H9 (cell line): Measurements from ENCODE around the gene RAET1L. TPM values are rescaled to one million over a fixed set of nuclear protein-coding genes. Genes with fewer than 3 reads are reported as not detected.

Experiments used
- DNase-seq: peaks from one replicate; pipeline ENCODE4 v3.0.0-alpha.2; 2017
- H2AFZ ChIP-seq: one replicate; pipeline ENCODE4 v1.6.1; 2013; ENCODE audit warnings: mild to moderate bottlenecking, low read length, control low read depth, moderate library complexity
- H2AK5ac ChIP-seq: 2 replicates; pipeline ENCODE4 v1.6.1; 2013; ENCODE audit warnings: low read length, control low read depth, mixed read lengths; ENCODE audit not compliant: insufficient read length
- H2BK120ac ChIP-seq: one replicate; pipeline ENCODE4 v1.6.1; 2013; ENCODE audit warnings: low read depth, mild to moderate bottlenecking, low read length, control low read depth, inconsistent platforms; ENCODE audit not compliant: poor library complexity, severe bottlenecking
- H2BK12ac ChIP-seq: 2 replicates; pipeline ENCODE4 v1.6.1; 2013; ENCODE audit warnings: low read length, control low read depth, mixed read lengths, low read depth; ENCODE audit not compliant: insufficient read length
- H2BK15ac ChIP-seq: 2 replicates; pipeline ENCODE4 v1.6.1; 2013; ENCODE audit warnings: low read depth, low read length, control low read depth
- H2BK20ac ChIP-seq: one replicate; pipeline ENCODE4 v1.6.1; 2013; ENCODE audit warnings: low read depth, mild to moderate bottlenecking, low read length, control low read depth, inconsistent platforms; ENCODE audit not compliant: poor library complexity, severe bottlenecking
- H2BK5ac ChIP-seq: 2 replicates; pipeline ENCODE4 v1.6.1; 2013; ENCODE audit warnings: low read length, control low read depth, mixed read lengths; ENCODE audit not compliant: insufficient read length
- H3K14ac ChIP-seq: 2 replicates; pipeline ENCODE4 v1.6.1; 2013; ENCODE audit warnings: low read length, control low read depth; ENCODE audit not compliant: insufficient read depth
- H3K18ac ChIP-seq: 2 replicates; pipeline ENCODE4 v1.6.1; 2013; ENCODE audit warnings: low read depth, mild to moderate bottlenecking, mixed read lengths, low read length, control low read depth; ENCODE audit not compliant: insufficient read length
- H3K23ac ChIP-seq: 2 replicates; pipeline ENCODE4 v1.6.1; 2013; ENCODE audit warnings: low read length, control low read depth, mixed read lengths, low read depth; ENCODE audit not compliant: insufficient read length
- H3K23me2 ChIP-seq: 2 replicates; pipeline ENCODE4 v1.6.1; 2013; ENCODE audit warnings: low read depth, mild to moderate bottlenecking, mixed read lengths, low read length, control low read depth; ENCODE audit not compliant: insufficient read length, poor library complexity, severe bottlenecking
- H3K27ac ChIP-seq: 2 replicates; pipeline ENCODE4 v1.5.1; 2013; ENCODE audit warnings: low read length, control low read depth, mixed read lengths, low read depth; ENCODE audit not compliant: insufficient read length
- H3K27me3 ChIP-seq: 2 replicates; pipeline ENCODE4 v1.6.1; 2013; ENCODE audit warnings: low read length, control low read depth, inconsistent platforms; ENCODE audit not compliant: insufficient read depth
- H3K4ac ChIP-seq: 2 replicates; pipeline ENCODE4 v1.6.1; 2013; ENCODE audit warnings: low read depth, mild to moderate bottlenecking, control low read depth, inconsistent platforms, low read length, moderate library complexity
- H3K4me1 ChIP-seq: 2 replicates; pipeline ENCODE4 v1.6.1; 2013; ENCODE audit warnings: low read length, control low read depth, inconsistent platforms; ENCODE audit not compliant: insufficient read depth
- H3K4me2 ChIP-seq: 2 replicates; pipeline ENCODE4 v1.6.1; 2013; ENCODE audit warnings: low read length, control low read depth, mixed read lengths; ENCODE audit not compliant: insufficient read length, insufficient read depth
- H3K56ac ChIP-seq: 2 replicates; pipeline ENCODE4 v1.6.1; 2013; ENCODE audit warnings: low read depth, mild to moderate bottlenecking, mixed read lengths, low read length, control low read depth; ENCODE audit not compliant: insufficient read length
- H3K79me1 ChIP-seq: 2 replicates; pipeline ENCODE4 v1.6.1; 2013; ENCODE audit warnings: low read depth, mild to moderate bottlenecking, moderate library complexity, low read length, control low read depth, inconsistent platforms; ENCODE audit not compliant: insufficient read depth, poor library complexity, severe bottlenecking
- H3K79me2 ChIP-seq: 2 replicates; pipeline ENCODE4 v1.6.1; 2013; ENCODE audit warnings: low read length, control low read depth, inconsistent platforms; ENCODE audit not compliant: insufficient read depth
- H3K9ac ChIP-seq: 2 replicates; pipeline ENCODE4 v1.6.1; 2013; ENCODE audit warnings: low read length, control low read depth, mixed read lengths; ENCODE audit not compliant: insufficient read length; ENCODE audit errors: extremely low read depth
- H3K9me3 ChIP-seq: one replicate; pipeline ENCODE4 v1.6.1; 2013; ENCODE audit warnings: low read depth, low read length, inconsistent platforms; ENCODE audit not compliant: control insufficient read depth
- H3T11ph ChIP-seq: one replicate; pipeline ENCODE4 v1.6.1; 2013; ENCODE audit warnings: mild to moderate bottlenecking, low read length, control low read depth, inconsistent platforms
- H4K20me1 ChIP-seq: one replicate; pipeline ENCODE4 v1.6.1; 2013; ENCODE audit not compliant: control insufficient read depth, insufficient read length, insufficient read depth
- H4K5ac ChIP-seq: 2 replicates; pipeline ENCODE4 v1.6.1; 2013; ENCODE audit warnings: low read depth, mild to moderate bottlenecking, mixed read lengths, low read length, control low read depth; ENCODE audit not compliant: insufficient read length
- H4K8ac ChIP-seq: replicated peaks from 2 replicates; pipeline ENCODE4 v1.6.1; 2013; ENCODE audit warnings: low read length, control low read depth, mixed read lengths, low read depth; ENCODE audit not compliant: insufficient read length
- H4K91ac ChIP-seq: 2 replicates; pipeline ENCODE4 v1.6.1; 2013; ENCODE audit warnings: low read depth, mild to moderate bottlenecking, moderate library complexity, mixed read lengths, low read length, control low read depth; ENCODE audit not compliant: insufficient read length
- H3K27ac Mint-ChIP-seq, 3 experiments: 2 replicates in 2 of 3; 3 replicates in 1 of 3; pipeline ENCODE4 v1.8.0; 2020 to 2021; ENCODE audit warnings: mixed read lengths in 3 of 3, mild to moderate bottlenecking in 1 of 3, moderate library complexity in 1 of 3
- H3K27me3 Mint-ChIP-seq: 2 replicates; pipeline ENCODE4 v1.8.0; 2021; ENCODE audit warnings: low read depth, mild to moderate bottlenecking, moderate library complexity, mixed read lengths
- H3K36me3 Mint-ChIP-seq, 3 experiments: 2 replicates in 2 of 3; 3 replicates in 1 of 3; pipeline ENCODE4 v1.8.0; 2020 to 2021; ENCODE audit warnings: low read depth in 3 of 3, mixed read lengths in 3 of 3; ENCODE audit not compliant: insufficient read depth in 1 of 3
- H3K4me1 Mint-ChIP-seq, 2 experiments: 2 replicates each; pipeline ENCODE4 v1.8.0; 2020; ENCODE audit warnings: mixed read lengths in 2 of 2
- H3K4me3 Mint-ChIP-seq, 2 experiments: 2 replicates in 1 of 2; 3 replicates in 1 of 2; pipeline ENCODE4 v1.8.0; 2020 to 2021; ENCODE audit warnings: mild to moderate bottlenecking in 2 of 2, mixed read lengths in 2 of 2, moderate library complexity in 1 of 2
- H3K9me3 Mint-ChIP-seq, 2 experiments: 2 replicates in 1 of 2; 3 replicates in 1 of 2; pipeline ENCODE4 v1.8.0; 2020; ENCODE audit warnings: mild to moderate bottlenecking in 2 of 2, mixed read lengths in 2 of 2, moderate library complexity in 1 of 2
- CTCF ChIP-seq: fragments of 200-600 bp; sonication (generic); conservative IDR thresholded peaks from 3 replicates; pipeline ENCODE4 v1.8.0; 2021; ENCODE audit warnings: antibody characterized with exemption, mild to moderate bottlenecking
- WGBS: extraction: QIAGEN DNeasy Blood & Tissue Kit; methylation state at CpG from one replicate; pipeline ENCODE4 v1.1.7; 2013; ENCODE audit warnings: missing lambda C conversion rate, low lambda C conversion rate, mixed read lengths; ENCODE audit not compliant: insufficient read length; ENCODE audit errors: extremely low coverage; 5-methylcytosine and 5-hydroxymethylcytosine counted together
- total RNA-seq: library from RNA; stranded (reverse); gene quantifications from 2 replicates; pipeline ENCODE4 v1.2.1, GENCODE V29; 2021

RAET1L gene
- total RNA-seq, 1 experiment from 2014 or later = not detected

DNA sequence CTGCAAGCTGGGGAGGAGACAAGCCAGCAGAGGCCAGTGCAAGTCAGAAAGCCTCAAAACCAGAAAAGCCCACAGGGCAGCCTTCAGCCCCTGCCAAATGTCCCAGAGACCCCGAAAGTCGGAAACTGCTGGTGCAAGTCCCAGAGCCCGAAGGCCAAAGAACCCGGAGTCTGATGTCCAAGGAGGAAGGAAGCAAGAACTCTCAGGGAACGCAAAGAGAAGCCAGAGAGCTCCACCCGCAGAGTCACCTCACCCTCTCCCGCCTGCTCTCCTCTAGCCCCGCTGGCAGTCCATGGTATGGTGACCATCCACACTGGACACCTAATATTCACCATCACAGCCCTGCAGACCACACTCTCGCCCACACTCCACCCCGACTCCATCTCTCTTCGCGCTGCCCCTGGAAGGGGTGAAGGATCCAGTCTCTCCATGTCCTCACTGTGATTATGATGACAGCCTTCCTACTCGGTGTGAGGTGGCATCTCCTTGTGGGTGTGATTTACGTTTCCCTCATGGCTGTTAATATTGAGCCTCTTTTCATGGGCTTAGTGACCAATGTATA, 33.0 kb upstream of the RAET1L start:
- no peak overlapping the region for H2AFZ ChIP-seq
- no peaks in the 10 kb centered on the region; the same call in 1 of the 2 replicates for H3K27me3 ChIP-seq
- H3K4ac ChIP-seq = no peak overlapping the region
- no peak overlapping the region for H3K9ac ChIP-seq
- peak overlapping the region in 1 of 2 experiments; percentile 5; a peak in 1 of 5 replicates for H3K4me3 Mint-ChIP-seq
- H3K36me3 Mint-ChIP-seq = peaks cover 0 to 9% (median 0%) of the 10 kb centered on the region in 3 experiments; a peak in 4 of 7 replicates
- H2AK5ac ChIP-seq = no peak overlapping the region
- H4K8ac ChIP-seq = no peak overlapping the region
- no peak overlapping the region for H2BK12ac ChIP-seq
- no peak overlapping the region; the same call in 1 of the 2 replicates for H3K14ac ChIP-seq
- no peak overlapping the region for H3K4me2 ChIP-seq
- H4K91ac ChIP-seq = no peak overlapping the region
- H3K18ac ChIP-seq = no peak overlapping the region
- no peak overlapping the region for H4K5ac ChIP-seq
- H2BK15ac ChIP-seq = no peak overlapping the region
- no CpG with 5 or more reads among the region's 14 CpGs for WGBS
- H3K4me1 Mint-ChIP-seq = no peaks in the 10 kb centered on the region
- H2BK20ac ChIP-seq = no peak overlapping the region
- H3T11ph ChIP-seq = no peak overlapping the region
- no peaks in the 10 kb centered on the region for H3K23me2 ChIP-seq
- no peak overlapping the region for H2BK5ac ChIP-seq
- H2BK120ac ChIP-seq = no peak overlapping the region
- no peaks in the 10 kb centered on the region for H3K79me2 ChIP-seq
- no peaks in the 10 kb centered on the region for H4K20me1 ChIP-seq
- H3K27me3 Mint-ChIP-seq = peaks cover 36% of the 10 kb centered on the region
- H3K9me3 Mint-ChIP-seq = peaks cover 17 to 21% of the 10 kb centered on the region in 2 experiments
- H3K27ac ChIP-seq = no peak overlapping the region
- no peaks in the 10 kb centered on the region for H3K9me3 ChIP-seq
- H3K79me1 ChIP-seq = no peaks in the 10 kb centered on the region
- H3K56ac ChIP-seq = no peak overlapping the region
- no peak for TF ChIP-seq CTCF
- H3K4me1 ChIP-seq = no peaks in the 10 kb centered on the region
- DNase-seq = no peak
- H3K27ac Mint-ChIP-seq = no peak overlapping the region
- H3K23ac ChIP-seq = no peak overlapping the region
